ELF-1 (cell line): ENCODE data around the gene CROCC2.
A peak's percentile ranks its signal among the peaks of the same experiment; 100 is the strongest.

Source experiments
- DNase-seq: peaks from one replicate; pipeline ENCODE4 v3.0.0-alpha.2; 2016; ENCODE audit warnings: low read depth, low spot score

The CROCC2 gene

DNA sequence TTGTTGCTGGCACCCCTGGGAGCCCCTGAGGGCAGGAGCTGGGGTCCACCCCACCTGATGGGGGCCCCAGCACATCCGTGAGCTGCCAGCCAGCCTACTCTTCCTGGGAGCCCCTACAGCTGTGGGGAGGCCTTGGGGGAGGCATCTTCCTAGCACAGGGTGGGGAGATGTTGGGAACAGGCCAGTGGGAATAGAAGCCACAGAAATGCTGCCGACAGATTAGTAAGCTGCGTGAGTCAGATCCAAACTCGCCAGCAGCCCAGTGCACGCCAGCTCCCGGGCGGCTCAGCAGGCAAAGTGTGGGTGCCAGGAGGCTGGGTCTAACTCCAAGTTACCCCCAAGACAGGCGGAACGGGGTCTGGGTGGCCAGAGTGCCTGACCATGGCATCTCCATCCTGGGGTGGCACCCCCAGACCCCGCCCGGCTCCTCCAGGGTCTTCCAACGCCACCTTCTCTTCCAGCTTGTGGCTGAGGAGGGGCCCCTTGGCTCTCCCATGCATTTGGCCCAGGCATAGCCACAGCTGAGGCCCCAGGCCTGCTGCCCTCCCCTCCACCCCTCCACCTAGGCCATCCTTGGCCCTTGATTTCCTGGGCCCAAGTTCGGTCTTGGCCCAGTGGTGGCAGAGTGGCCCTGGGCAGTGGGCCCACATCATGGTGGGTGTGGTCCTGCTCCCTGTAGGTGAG lies 15.3 kb downstream of the CROCC2 start:
- DNase-seq: peak; percentile 1

DNA sequence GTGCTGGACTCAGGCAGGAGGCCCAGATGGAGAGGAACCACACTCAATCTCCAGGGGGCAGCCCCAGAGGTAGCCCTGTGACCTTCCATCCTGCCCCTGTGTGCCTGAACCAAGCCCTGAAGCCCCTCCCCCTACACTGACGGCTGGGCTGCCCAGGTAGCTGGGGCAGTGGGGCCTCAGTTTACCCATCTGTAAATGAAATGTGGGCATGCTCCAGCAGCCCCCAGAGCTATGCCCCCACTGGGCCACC lies 15.8 kb downstream of the CROCC2 start:
- peak; percentile 0 for DNase-seq

- DNase-seq: peak; percentile 1
These were observed 16.3 kb downstream of the CROCC2 start for GRCh38 chr2:240922245-240922981.

- peak; percentile 1 for DNase-seq
These were observed 16.9 kb downstream of the CROCC2 start for GRCh38 chr2:240922982-240923537.

- DNase-seq: peak; percentile 1
These were observed 19.0 kb downstream of the CROCC2 start for GRCh38 chr2:240925191-240925567.

GRCh38 chr2:240925568-240926515 lies 19.7 kb downstream of the CROCC2 start:
- DNase-seq: peak; percentile 9

GRCh38 chr2:240926516-240927389 lies 20.6 kb downstream of the CROCC2 start:
- peak; percentile 44 for DNase-seq

DNA sequence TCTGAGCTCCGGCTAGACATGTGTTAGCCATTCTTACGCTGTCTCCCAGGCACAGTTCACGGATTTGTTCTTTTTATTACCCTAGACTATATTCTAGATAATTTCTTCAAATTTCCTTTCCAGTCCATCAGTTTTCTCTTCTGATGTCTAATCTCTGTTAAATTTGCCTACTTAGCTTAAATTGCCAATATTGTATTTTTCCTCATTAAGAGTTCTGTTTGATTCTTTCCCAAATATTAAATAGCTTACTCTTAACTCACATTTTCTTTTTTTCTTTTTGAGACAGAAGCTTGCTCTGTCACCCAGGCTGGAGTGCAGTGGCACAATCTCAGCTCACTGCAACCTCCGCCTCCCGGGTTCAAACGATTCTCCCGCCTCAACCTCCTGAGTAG lies 21.2 kb downstream of the CROCC2 start:
- no peak for DNase-seq

- no peak for DNase-seq
These were observed 22.6 kb downstream of the CROCC2 start for GRCh38 chr2:240928476-240929363.

DNA sequence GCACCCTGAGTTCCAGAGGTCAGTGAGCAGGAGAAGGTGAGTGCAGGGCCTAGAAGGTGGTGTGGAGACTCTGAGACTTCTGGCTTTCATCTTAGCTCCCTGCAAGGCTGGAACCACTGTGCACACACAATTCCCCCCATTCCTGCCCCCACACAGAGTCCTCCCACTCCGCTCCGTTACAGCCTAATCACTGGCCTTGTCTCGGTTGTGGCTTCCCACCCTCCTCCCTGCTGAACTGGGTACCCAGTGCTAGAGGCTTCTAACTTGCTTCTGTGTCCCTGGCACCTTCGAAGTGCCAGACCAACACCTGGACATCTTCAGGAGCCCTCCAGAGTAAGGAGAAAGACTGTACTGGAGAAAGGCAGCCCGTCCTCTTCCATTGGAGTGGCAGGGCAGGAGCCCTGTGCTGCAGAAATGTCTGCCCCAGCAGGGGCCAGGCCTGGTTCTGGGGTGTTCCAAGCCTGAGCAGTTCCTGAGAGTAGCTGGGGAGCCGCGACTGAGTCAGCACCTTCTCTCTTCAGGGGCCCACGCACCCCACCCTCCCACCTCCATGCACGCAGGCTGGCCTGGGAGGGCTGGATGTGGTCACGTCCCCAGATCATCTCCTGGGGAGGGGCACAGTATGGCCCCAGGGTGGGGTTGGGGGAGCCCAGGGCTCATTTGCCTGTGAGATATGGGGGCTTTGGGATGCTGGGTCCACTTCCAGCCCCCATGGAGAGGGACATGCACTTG lies 23.4 kb downstream of the CROCC2 start:
- DNase-seq: no peak

DNA sequence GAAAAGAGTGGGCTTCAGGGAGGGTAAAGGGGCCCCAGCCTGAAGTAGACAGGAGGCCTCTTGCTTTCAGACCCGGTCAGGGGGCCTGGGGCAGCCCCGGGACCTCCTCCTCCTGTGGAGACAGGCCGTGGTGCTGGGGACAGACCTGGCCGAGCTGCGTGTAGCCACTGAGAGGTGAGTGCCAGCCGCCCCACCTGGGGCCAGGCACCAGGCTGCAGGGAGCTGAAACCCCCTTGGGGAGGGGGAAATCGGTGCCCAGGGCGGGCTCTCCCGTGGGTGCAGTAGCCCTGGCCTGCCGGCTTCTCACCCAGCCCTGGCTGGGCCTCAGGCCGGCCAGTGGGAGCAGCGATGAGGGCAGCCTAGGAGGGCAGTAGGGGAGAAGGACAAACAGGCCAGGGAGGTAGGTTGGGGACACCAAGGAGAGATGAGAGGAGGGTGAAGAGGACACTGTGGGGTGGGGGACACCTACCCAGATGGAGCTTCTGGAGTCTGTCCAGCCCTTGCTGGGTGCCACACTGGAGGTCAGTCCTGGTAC lies 24.0 kb downstream of the CROCC2 start:
- peak; percentile 0 for DNase-seq

DNA sequence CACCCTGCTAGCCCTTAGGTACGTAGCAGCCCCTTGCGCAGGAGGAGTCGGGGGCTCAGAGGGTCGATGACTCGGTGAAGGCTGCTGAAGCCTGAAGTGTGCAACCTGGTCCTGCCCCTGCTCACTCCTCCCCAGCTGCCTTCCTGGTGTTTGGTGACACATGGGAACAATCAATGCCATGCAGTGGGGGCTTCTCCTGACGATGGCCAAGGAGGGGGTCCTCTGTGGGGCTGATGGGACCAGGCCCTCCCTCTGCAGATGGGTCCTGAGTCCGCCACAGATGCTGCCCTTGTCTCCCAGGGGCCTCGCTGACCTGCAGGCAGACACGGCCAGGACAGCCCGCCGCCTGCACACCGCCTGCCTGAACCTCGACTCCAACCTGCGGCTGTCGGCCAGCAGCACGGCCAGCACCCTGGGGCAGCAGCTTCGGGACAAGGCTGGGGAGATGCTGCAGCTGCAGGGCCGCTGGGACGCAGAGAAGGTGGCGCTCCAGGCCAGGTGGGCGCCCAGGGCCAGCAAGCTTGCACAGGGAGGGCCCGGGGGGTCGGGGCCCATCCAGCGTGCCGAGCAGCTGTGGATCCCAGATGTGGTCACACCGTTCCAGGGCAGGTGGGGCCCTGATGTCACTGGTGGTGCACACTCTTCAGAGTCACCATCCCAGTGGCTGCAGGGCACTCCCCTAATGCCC lies 24.6 kb downstream of the CROCC2 start:
- peak; percentile 1 for DNase-seq

DNA sequence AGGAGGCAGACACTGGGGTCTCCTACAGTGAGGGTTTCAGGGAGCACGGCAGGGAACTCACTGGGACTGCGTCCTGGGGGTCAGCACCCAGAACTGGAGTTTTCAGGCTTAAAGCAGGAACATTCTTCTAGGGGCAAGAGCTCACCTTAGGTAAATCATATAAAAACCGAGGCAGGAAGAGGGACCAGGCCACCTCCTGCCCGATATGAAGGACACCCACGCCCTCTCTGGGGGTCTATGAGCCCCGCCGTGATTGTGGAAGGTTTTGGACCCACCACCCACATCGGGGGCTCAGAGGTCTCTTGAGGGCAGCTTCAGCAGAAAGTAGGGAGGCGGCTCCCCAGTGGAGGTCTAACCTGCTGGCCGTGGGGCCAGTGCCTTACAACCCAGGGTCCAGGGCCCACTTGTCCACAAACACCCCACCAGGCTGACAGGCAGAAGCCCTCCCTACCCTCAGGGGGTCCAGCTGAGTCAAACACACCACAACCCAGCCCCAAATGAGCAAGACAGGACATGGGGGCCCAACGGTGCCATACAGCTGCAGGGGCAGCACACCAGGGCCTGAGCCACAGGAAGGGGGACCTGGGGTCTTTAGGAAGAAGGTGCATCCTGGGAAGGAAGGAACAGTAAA lies 25.3 kb downstream of the CROCC2 start:
- DNase-seq: peak; percentile 0

GRCh38 chr2:240932001-240932723 lies 26.0 kb downstream of the CROCC2 start:
- DNase-seq: peak; percentile 0

- DNase-seq: no peak
These were observed 26.6 kb downstream of the CROCC2 start for GRCh38 chr2:240932724-240933047.

GRCh38 chr2:240933048-240933965 lies 27.2 kb downstream of the CROCC2 start:
- peak; percentile 1 for DNase-seq
